GM21825 (cell line): ENCODE data around the gene KRTAP29-1.
"Not testable (repeated sequence)": the region's sequence is repeated elsewhere in the genome, so short reads cannot be mapped to it uniquely, and the experiment has no call there.

Experiments
- ATAC-seq: cut with Tn5 transposase; IDR thresholded peaks from one replicate; pipeline ENCODE4 v1.9.1; 2021; ENCODE audit warnings: mild to moderate bottlenecking, moderate library complexity; ENCODE audit not compliant: unreplicated experiment

The KRTAP29-1 gene, protein sequence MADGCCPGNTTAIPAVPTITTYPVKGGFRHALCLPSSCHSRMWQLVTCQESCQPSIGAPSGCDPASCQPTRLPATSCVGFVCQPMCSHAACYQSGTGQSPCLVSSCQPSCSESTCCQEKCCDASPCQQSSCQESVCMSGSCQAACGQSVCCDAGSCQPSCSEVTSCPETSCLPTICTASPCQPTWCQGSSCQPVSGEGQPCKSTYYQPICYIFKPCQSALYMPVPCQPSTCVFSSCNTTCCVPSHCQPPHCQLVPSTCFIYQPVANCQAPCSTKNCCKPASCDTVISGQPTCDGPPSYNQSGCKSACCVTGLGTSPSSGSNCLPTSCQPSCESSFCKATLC

DNA sequence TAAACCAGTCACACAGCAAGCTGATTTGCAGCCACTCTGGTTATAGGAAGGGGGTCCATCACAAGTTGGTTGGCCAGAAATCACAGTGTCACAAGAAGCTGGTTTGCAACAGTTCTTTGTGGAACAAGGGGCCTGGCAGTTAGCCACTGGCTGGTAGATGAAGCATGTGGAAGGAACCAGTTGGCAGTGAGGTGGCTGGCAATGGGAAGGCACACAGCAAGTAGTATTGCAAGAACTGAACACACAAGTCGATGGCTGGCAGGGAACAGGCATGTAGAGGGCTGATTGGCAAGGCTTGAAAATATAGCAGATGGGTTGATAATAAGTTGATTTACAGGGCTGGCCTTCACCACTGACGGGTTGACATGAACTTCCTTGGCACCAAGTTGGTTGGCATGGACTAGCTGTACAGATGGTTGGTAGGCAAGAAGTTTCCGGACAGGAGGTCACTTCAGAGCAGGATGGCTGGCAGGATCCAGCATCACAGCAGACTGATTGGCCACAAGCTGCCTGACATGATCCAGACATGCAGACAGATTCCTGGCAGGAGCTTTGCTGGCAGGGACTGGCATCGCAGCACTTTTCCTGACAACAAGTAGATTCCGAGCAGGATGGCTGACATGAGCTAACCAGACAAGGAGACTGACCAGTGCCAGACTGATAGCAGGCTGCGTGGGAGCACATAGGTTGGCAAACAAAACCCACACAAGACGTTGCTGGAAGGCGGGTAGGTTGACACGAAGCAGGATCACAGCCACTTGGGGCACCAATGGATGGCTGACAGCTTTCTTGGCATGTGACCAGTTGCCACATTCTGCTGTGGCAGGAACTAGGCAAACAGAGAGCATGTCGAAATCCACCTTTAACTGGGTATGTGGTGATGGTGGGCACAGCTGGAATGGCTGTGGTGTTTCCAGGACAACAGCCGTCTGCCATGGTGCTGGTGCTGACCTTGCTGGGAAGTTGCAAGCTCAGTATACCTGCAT is at the start of gene KRTAP29-1:
Gene KRTAP29-1, minus strand, starts transcription at position 936 of the 986 bp plus-strand sequence. Its CDS starts 0 bp downstream, at position 936.
- no peak for ATAC-seq

DNA sequence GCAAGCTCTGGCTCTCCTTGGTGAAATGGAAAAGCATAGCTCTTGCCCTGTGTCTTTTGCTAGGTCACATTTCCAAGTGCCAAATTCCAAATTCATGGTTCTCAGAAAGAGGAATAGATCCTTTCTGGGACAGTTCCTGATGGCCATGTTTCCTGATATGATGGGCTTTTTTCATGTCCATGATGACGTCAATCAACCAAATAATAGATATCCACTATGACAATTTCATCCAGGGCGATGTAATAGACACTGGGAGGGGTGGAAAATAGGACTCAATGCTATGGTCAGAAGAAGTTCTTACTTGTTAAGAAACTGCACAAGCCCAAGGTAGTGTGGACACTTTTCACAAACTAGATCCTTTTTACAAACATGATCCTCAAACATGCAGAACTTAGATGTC is 48.5 kb upstream of the KRTAP29-1 start:
- no peak for ATAC-seq

GRCh38 chr17:41350381-41350878 is 47.8 kb upstream of the KRTAP29-1 start, which contains the start of gene KRT33A:
KRT33A (minus strand) TSS chr17:41350828; CDS start chr17:41350767, 61 bp downstream.
- ATAC-seq, result not testable (repeated sequence)

DNA sequence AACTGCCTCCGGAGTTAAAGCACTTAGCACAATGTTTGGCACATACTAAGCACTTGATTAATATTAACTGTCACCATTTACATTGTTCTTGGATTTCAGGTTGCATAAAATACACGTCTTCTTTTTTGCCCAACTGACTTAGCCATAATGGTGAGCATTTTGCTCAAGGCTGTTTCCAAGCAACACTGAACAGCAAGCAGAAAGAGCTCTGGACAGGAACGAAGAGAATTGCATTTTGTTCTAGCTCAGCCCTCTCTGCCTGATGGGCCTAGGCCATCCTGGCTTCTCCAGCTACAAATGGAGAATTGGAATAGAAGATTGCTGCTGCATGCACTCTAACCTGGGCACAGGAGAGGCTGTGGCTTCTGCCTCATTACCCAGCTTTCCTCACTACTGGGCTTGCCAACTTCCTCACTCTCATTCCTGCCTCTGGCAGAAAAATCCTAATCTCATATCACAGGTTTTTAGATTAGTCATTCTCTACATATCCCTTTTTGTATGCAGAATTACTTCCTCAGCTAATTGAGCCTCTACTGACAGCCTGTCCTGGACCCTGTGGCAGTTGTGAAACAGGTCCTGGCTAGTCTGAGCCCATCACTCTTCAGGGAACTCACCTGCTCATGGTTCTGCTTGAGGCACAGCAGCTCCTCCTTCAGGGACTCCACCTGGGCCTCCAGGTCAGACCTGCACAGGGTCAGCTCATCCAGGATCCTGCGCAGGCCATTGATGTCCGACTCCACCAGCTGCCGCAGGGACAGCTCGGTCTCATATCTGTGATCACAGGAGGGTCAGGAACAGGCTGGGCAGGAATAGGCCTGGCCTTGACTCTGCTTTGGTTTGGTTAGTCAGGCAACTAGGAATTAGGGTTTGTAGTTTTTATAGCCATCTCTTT is 45.5 kb upstream of the KRTAP29-1 start:
- ATAC-seq, result no peak

DNA sequence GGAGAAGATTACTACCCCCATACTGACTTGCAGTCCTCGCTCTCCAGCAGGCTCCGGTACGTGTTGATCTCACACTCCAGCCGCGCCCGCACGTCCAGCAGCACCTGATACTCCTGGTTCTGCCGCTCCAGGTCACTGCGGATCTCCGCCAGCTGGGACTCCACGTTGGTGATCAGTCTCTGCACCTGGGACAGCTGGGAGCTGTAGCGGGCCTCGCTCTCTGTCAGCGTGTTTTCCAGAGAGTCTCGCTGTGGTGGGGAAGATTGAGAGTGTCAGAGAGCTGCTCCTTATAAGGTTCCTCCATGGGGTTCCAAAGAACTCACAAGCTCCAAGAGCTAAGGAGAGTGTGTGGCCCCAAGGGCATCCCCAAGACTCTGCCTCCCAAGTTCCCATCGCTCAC is 43.8 kb upstream of the KRTAP29-1 start:
- ATAC-seq, result not testable (repeated sequence)

GRCh38 chr17:41345992-41346391 is 43.3 kb upstream of the KRTAP29-1 start:
- no peak for ATAC-seq

GRCh38 chr17:41343029-41343428 is 40.4 kb upstream of the KRTAP29-1 start:
- no peak for ATAC-seq

DNA sequence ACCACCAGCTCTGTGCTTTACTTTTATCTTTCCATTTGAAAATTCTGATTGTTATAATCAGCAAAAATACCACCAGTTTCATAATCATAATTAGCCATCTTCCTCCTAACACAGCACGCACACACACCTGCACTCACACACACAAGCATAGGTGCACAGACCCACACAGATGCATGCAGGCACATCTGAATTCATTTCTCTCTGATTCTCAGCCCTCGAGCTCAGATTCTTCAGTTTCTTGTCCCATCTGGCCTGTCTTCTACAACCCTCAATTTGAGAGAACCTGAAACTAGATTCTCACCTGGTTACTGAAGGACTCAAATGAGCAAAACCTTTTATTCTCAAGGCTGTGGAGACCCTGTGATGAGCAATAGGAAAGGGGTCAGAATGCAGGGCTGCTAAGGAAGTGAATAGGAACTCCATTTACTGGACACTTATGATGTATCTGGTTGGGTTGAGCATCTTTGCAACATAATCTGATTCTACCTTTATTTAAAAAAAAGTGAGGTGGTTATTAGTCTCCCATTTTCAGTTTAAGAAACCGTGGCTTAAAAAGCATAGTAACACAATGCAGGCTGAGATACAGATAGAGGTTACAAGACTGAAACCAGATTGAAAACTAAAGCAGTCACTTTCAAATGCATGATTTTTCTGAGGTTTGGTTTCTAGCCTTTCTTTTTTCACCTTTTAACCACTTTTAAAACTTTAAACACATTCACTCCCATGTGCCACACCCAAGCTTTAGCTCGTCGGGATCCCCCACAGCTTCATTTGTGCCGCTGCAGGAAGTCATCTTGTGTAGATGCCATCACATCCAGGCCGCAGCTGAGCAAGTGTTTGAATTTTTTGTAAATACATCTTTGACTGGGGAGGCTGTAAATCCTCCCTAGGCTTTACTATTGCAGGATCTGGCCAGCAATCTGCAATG is 38.5 kb upstream of the KRTAP29-1 start:
- no peak for ATAC-seq

DNA sequence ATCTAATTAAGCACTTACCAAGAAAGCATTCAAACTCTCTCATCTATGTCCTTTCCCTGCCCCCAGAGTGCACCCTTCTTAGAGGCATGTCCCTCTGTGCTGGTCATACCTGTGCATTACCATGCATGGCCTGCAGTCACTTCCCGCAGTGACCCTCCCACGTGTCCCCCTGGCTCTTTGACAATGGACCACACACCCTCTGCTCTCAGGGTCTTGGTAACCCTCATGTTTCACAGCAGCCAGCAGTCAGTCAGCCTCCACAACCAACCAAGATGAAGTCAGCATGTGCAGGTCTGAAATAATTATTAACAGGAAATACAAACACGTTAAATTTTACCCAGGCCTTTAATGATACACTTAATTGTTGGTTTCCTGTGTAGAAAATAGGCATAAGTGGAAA is 37.8 kb upstream of the KRTAP29-1 start:
- no peak for ATAC-seq

- ATAC-seq, result no peak
Observed at GRCh38 chr17:41339571-41340172, 37.0 kb upstream of the KRTAP29-1 start.

GRCh38 chr17:41338961-41339485 is 36.4 kb upstream of the KRTAP29-1 start:
- ATAC-seq, result no peak

DNA sequence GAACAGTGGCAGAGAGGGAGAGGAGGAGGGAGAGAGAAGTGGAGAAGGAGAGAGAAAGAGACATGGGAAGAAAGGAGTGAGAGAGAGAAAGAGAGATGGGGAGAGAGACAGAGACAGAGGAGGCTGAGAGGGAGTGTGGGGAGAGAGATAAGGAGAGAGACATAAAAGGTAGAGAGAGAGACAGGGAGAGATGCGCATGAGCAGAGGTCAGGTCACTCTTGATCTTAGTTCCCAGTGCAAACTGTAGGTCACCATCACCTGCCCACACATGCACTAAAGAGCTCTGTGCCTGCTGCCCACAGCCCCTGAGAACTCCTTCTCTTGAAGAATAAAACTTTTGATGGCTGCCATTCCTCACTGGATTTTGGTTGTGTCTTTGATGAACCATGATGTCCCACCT is 33.1 kb upstream of the KRTAP29-1 start:
- no peak for ATAC-seq

DNA sequence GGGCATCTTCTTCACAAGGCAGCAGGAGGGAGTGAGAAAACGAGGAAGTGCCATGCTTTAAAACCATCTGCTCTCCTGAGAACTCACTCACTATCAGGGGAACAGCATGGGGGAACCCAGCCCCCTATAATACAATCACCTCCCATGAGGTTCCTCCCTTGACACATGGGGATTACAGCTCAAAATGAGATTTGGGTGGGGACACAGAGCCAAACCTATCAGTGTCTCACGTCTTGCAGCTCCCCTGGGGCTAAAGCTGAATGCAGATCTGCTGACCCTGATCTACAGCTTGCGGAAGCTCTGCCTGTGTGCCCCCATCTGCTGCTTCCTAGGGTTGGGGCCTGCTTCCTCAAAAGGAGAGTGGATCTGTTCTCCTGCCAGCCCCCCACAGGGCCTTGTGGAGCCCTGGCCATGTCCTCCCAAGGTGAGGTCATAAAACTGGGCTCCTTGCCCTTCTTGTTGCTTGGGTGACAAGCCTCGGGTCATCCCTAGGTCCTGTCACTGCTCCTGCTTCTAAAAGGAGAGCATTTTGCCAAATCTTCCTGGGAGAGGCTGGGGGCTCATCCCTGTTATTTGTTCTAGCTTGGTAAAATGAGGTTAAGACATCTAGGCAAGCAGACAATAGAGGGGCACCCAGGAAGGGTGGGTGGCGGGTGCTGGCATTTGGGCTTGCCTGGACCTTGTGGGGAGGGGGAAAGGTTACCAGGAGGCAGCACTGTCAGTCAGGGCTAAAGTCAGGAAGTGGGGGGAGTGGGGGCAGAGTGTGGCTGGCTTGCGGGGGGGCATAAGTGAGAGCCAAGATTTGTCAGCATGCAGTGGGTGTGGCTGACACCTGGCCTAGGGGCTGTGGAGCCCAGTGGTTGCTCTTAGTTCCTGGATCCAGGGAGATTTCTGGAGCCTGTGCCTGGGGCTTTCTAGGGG is 32.0 kb upstream of the KRTAP29-1 start:
- ATAC-seq, result no peak

DNA sequence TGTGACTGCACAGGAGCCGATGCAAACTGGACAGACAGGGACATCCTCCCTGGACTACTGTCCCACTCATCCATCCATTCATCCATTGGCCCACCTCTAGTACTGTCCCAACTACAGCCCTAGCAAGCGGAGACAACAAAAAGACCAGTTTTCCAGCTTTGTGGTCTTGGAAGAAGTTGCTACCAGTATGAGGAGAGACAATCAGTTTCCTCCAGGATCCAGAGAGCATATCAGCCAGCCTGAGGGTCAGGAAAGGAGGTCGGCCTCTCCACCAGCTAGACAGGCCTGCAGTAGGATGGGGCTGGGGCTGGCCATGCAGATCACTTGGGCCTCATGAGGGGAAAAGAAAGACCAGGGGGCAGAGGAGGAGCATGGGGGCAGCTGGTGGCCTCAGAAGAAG is 31.2 kb upstream of the KRTAP29-1 start:
- ATAC-seq, result no peak

GRCh38 chr17:41333098-41333497 is 30.4 kb upstream of the KRTAP29-1 start:
- no peak for ATAC-seq

- no peak for ATAC-seq
Observed at GRCh38 chr17:41332239-41332638, 29.6 kb upstream of the KRTAP29-1 start.

GRCh38 chr17:41331606-41332005 is 29.0 kb upstream of the KRTAP29-1 start:
- no peak for ATAC-seq
